Measurements from ENCODE around the gene FRAS1.

DNA sequence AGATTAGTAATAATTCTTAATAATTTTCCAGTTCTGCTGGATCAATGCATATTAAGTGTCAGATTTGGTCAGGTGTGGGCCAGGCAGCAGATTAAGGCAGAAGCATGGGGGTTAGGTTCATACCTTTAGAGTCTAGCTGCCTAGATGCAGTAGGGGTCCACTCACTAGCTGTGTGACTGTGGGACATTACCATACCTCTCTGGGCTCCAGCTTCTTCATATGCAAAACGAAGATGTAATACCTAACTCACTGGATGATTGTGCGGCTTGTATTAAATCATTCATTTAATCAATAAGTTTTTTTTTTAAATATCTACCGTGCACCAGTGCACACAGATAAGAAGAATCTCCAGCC, 495.9 kb downstream of the FRAS1 start:
- TF ChIP-seq, protein P1, sequence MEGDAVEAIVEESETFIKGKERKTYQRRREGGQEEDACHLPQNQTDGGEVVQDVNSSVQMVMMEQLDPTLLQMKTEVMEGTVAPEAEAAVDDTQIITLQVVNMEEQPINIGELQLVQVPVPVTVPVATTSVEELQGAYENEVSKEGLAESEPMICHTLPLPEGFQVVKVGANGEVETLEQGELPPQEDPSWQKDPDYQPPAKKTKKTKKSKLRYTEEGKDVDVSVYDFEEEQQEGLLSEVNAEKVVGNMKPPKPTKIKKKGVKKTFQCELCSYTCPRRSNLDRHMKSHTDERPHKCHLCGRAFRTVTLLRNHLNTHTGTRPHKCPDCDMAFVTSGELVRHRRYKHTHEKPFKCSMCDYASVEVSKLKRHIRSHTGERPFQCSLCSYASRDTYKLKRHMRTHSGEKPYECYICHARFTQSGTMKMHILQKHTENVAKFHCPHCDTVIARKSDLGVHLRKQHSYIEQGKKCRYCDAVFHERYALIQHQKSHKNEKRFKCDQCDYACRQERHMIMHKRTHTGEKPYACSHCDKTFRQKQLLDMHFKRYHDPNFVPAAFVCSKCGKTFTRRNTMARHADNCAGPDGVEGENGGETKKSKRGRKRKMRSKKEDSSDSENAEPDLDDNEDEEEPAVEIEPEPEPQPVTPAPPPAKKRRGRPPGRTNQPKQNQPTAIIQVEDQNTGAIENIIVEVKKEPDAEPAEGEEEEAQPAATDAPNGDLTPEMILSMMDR (IDR thresholded peaks at IDR 0.05): no peak
- TF ChIP-seq POLR2A (IDR thresholded peaks at IDR 0.05): no peak

All from Peyer's patch (tissue), 4 donors.